ENCODE results near the gene CNTNAP2.

Gene CNTNAP2

DNA sequence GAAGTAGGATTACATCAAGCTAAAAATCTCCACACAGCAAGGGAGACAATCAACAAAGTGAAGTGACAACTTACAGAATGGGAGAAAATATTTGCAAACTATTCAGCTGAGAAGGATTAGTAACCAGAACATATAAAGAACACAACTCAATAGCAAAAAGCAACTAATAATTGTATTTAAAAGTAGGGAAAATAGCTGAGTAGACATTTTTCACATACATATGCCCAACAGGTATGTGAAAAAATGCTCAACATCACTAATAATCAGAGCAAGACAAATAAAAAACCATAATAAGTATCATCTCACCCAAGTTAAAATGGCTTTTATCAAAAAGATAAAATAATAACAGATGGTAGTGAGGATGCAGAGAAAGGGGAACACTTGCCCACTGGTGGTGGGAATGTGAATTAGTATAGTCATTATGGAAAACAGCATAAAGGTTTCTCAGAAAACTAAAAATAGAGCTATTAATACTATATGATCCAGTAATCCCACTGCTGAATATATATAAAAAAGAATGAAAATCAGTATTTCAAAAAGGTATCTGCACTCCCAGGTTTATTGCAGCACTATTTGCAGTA is 1689.5 kb downstream of the CNTNAP2 start:
- DNase-seq: no peak

DNA sequence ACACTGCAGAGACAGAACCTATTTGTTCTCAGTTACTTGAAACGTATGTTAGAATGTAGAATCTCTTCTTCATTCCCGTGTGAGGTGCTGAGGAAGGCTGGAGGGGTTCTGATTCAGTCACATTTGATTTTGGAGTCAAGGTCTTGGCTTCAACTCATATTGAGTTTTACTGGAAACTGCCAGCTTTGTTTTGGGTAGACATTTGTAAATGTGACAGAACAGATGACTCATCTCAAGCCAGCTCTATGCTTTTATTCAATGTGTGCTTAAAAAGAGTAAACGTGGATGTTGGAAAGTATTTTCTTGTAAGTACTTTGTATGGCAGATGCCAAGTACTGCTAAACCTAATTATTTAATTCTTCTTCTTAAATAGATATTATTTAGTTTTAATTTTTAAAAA is 1693.2 kb downstream of the CNTNAP2 start:
- no peak for DNase-seq

DNA sequence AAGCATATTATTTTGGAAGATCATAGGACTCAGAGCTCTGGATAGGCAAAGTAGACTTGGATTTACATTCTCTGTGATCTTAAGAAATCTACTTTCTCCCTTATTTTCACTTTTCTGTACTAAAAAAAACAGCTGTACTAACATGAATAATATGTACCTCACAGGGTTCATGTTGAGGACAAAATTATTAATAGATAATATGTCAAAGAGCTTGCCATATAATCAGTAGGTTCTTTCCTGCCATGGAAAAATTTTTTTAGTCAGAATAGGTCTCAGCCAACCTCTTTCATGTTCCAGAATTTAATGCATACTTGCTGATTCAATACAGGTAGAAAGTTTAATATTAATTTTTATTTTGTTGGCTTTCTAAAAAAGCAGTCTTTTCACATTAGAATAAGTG is 1693.7 kb downstream of the CNTNAP2 start:
- no peak for DNase-seq

DNA sequence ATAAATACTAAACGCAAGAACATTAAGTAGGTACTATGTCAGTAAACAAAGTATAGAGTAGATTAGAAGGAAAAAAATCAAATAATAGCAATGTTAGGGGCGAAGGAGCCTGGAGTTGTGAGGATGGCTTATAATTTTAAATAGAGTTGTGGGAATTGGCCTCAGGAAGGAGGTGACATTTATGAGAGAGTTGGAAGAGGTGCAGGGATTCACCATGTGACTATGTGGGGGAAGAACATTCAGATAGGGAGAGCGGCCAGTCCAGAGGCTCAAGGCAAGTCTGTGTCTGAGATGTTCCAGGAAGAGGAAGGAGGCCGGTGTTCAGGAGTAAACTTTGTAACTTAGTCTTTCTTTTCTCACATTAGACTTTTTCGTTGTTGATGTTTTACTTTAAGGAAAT is 1695.3 kb downstream of the CNTNAP2 start:
- DNase-seq: no peak

DNA sequence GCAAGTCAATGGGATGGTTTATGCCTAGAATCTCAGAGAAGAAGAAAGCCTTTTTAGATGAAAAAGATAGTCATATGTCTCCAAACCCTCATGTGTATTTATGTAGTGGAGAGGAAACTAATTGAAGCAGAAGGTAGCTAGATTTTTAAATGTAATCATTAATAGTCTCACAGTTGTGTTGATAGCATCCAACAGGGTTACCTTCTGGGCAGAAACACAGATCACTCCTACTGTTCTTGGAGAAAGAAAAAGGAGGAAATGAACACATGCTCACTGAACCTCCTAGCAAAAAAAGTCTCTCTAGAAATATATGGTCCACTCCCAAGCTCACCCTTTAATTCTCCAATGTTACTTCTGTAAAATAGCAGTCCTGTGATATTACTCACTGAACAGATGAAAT is 1696.7 kb downstream of the CNTNAP2 start:
- no peak for DNase-seq

DNA sequence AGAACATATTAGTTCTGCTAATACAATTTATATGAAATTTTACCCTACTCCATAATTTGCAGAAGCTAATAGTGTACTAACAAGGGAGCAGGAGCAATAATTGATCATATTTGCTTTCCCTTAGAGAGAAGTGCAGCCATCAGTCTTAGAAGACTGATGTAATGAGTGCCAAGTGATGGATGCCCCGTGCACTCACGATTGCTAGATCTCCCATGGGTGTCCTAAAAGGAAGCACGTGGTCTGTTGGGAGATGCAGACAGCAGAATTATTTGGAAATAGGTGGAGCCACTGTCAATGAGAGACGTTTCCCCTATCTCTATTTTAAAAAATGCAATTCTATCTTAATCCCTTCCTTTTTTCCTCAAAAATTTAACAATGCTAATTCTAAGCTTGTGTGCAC is 1701.7 kb downstream of the CNTNAP2 start:
- no peak for DNase-seq

DNA sequence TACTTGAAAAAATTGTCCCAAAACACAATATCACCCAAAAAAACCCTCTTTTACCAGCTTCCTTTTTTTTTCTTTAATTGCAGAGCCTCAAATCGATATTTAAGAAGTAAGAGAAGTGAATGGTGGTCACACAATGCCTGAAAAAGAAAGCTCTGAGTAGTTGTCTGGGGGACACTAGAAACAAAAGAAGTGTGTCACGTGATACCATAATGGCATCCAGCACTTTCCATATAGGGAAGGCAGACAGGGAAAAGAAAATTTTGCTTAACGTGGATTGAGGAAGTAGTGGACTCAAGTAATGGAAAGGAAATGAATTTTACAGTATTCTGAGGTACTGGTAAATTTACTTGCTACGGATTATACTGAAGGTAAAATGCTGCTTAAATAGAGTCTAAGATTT is 1708.1 kb downstream of the CNTNAP2 start:
- DNase-seq: no peak

DNA sequence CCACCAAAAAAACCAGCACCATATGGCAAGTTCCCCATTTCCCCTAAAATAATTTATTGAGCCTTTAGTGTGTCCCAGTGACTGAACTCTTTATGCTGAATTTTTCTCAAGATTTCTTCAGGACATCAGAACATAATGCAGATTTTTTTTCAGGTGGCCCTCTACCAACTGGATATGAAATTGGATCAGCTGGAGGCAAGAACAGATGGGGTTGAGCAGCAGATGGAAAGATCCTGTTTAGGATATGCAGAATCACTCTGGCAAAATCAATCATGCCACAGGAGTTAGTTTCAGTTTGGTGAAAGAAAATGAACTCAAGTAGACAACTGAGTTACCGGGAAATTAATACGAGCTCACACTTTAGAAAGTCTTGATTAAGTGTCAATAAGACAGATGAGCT is 1712.4 kb downstream of the CNTNAP2 start:
- DNase-seq: no peak

DNA sequence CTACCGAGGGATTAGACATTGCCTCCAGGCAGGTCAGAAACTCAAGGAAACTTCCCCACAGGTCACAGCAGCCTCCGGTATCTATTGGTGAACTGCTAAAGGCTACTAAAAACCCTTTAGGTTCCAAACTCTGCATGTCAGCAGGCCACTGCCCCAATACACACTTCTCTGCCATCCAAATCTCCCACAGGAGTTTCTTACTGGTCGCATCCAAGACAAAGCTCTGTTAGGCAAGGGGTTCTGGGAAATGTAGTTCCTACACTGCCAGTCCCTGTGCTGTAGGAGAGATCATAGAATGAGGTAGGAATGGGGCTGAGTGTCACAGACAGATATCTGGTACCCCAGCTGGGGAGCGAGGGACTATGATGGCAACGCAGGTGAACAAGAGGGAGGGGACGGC is 1717.0 kb downstream of the CNTNAP2 start:
- DNase-seq: no peak

DNA sequence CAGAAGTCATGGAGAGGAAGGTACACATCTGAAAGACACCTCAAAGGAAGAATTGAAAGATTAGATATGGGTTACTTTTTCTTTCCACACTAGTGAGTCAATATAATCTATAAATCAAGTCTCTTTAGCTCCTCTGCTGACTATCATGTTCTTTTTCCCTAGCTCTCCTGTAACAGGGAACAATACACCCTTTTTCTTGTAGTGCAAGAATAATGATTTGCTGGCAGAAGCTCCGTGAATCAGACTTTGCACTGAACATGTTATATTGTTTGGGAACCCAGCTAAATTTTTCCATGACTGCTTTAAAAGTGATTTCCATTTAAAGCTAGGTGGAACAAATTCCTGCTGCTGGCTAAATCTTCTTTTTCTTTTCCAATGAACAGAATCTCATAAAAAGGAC is 1717.4 kb downstream of the CNTNAP2 start:
- DNase-seq: no peak

DNA sequence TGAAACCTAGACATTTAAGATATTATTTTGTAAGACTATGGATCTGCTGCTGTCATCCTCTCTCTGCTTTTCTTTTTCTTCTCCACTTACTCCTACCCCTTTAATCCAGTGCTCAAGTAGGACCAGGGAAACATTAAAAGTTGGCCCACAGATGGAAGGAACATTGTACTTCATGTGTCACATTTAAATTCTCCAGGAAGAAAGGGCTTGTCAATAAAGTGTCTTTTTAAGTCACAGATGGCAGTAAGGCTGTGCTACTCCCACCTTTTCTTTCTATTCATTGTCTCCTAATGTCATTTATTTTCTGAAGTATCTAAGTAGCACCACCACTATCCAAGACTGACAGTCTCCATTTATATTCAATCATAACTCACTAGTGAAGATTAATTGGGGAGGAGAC is 1736.2 kb downstream of the CNTNAP2 start:
- no peak for DNase-seq

DNA sequence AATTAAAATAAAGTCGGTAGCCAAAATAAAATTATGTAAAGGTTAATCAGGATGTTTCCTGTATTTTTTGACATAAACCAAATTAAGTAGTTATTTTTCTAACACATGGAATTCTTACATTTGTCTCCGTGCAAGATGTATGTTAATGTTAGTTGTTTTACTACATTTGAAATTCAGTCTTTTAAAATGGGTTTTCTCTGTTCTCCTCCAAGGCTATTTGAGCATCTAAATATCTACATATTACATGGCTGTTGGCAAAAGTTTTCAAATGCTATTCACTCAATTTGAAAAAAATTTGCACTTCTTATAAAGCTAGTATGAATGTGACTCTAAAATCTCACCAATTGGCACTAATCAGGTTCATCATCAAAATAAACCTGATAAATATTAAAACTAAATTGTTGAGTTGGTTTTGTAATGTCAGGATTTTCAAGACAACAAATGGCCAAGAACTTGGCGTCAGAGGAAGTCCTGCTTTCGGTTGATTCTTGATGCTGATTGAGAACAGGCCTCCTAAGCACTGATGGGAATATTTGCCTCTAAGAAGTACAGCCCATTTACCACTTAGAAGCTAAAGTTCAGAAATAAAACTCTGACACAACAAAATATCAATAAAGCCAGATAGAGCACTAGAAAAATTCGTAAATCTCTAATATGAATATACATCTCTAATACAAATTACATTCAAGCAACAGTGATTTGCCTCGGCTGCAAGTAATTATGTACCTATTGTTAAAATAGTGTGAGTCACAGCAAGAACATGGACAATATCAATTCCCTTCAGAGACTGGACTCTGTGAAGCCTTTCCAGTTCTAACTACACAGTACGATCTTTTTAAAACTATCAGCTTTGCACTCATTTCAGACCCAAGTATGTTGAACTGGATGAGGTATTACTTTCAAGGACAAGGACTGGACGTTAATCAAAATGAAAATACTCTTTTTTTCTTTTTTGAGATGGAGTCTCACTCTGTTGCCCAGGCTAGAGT is 1740.8 kb downstream of the CNTNAP2 start:
- no peak for DNase-seq

DNA sequence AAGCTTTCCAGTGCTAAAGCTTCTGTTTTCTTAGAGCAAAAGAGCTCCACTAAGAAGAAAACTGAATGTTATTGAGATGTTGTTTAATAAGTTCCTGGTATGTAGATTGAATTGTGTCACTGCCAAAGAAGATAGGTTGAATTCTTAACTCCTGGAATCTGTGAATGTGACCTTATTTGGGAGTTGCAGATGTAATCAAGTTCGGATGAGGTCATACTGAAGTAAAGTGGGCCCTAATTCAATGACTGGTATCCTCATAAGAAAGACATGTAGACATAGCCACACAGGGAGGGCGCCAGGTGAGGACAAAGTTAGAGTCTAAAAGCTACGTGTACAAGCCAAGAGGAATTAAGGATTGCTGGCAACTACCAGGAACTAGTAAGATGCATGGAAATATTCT is 1741.8 kb downstream of the CNTNAP2 start:
- DNase-seq: no peak

DNA sequence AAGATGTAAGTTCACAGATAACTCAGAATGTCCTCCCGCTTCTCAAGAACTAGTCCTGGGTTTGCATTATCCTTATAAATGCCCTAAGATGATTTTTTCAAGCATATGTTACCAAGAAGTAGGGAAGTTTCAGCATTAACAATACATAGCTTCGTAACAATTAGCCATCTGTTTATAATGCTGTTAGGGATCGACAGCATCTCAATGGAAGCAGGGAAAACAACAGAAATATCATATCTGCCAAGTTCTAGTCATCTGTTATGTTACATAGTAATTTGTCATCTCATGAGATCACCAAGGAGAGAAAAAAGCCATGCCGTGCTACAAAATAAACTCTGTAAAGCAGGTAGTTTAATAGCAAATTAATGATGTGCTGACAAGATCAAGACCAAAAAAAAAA is 1742.4 kb downstream of the CNTNAP2 start:
- DNase-seq: no peak

DNA sequence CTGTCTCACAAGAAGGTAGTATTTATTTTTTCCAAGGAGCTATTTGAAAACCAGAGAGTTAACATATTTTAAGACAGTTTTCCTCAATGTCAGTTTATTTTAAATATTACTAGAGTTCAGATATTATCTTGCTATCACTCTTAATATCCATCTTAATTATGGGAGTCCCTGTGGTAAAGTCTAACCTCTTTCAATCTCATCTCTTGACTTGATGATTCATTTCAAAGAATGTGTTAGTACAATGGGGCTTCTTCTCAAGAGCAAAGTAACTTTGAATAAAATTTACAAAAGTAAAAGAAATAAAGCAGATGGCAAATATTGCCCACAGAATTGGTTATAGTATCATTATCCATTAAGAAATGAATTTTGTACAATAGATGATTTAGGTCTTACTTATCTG is 1742.9 kb downstream of the CNTNAP2 start:
- no peak for DNase-seq

DNA sequence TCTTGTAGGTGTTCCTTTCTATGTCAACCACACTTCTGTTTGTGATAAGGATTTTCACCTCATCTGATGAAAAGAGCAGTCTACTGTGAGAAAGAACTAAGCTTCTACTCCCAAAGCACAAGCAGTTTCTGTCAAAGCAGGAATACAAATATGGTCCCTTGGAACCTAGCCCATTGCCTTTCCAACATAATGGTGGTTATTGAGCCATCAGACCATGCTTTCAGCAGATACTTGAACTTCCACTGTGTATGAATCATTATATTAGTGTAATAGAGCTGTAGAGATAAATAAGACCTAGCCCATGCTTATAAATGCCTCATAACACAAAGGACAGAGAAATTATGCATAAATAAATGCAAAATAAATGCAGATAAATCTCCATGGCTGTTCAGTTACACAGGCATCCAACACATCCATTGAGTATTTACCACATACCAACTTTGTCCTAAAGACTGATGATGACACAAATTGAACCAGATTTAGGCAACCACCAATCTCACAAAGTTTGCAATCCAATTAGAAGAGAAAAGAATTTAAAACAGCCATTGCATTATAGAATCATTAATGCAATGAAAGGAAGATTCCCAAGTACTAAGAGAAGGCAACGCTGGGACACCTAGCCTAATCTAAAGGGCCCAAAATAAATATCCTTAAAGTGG is 1744.6 kb downstream of the CNTNAP2 start:
- DNase-seq: no peak

DNA sequence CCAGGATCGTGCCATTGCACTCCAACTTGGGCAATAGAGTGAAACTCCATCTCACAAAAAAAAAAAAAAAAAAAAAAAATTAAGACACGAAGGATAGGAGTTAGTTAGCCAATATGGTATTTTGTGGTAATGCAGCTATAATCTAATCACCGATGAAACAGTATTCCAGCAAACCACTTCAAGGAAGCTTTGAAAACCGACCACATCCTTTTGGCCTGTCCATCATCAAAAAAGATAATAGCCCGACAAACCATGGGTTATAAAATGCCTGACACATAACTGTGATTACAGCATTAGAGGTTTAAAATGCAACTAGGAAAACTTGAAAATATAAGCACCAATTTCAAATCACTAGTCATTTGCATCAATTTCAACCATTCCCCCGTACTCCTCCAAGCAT is 1745.3 kb downstream of the CNTNAP2 start:
- no peak for DNase-seq

DNA sequence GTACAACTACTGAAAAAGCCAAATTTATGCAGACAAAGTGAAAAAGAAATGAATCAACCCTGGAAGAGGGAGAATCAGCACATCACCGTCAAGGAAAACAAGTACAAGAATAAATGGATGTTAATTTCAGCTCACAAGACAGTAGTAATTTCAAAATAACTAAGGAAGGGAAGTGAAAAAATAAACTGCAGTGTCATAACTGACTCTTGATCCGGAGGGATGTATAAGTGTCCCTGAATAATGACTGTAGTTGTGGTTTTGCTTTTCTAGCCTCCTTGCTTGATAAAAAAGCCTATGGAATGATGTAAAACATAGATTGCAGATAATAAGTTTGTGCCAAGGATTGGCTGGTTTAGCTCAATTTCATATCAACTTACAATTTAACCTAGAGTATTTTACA is 1752.9 kb downstream of the CNTNAP2 start:
- no peak for DNase-seq

DNA sequence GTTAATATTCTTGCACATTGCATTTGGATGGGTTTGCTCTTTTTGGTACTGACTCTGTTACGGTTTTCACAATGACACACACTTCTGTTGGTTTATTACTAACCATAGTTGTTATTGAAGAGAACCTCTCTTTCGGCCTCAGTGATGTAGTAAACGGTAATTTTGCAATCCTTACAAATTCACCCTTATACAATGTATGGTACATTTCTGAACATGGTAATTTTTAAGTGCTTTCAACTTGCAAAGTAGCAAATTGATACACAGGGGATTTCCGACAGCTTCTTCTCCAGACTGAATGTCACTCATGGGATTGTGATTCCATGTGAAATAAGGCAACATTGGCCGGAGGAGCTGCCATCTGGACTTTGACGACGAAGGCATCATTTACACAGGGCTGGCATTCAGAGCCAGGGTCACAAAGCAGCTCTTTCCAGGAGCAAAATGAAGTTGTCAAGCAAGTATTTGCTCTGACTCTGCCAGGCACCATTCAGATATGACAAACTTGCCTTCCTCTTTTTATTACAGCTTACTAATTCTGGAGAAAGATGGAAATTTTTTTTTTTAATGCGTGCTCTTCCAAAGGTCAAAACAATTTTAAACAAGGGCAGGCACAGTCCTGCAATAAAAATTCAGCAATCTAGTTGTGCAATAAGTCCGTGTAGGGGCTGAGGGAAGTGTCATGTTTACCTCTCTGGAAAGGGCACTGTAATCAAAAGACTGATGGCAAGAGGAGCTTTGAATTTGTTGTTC is 1762.5 kb downstream of the CNTNAP2 start:
- DNase-seq: no peak

DNA sequence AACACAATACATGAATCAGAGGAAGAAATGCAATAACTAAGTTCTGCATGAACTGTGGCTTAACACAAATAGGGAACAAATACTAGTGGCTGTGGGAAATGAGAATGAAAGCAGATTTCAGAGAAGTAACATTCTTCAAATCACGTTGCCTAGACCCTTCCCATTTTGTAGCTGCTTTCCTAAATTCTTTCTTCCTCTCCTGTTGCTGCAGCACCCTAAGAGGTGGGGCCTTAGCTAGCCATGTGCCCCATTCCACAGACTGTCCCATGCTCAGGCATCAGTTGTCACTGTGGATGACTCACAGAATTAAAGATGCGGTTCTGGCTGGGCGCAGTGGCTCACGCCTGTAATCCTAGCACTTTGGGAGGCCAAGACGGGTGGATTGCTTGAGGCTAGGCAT is 1769.3 kb downstream of the CNTNAP2 start:
- DNase-seq: no peak

DNA sequence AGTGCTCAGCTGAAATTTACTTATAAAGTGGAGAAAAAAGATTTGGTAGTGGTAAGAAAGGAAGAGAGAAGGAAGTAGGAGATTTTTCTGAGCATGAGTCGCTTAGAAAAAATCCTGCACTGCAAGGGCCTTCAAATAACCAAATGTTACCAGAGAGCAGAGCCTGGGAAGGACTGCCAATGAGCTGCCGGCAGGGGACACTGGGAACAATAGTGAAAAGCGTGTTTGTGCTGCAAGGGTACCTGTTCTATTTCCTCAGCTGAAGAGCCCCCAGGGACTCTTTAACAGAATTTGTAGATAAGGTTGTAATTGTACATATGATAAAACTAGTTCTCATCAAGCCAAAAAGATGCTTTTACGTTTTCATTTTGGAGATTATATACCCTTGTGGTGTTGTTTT is 1777.7 kb downstream of the CNTNAP2 start:
- DNase-seq: no peak

DNA sequence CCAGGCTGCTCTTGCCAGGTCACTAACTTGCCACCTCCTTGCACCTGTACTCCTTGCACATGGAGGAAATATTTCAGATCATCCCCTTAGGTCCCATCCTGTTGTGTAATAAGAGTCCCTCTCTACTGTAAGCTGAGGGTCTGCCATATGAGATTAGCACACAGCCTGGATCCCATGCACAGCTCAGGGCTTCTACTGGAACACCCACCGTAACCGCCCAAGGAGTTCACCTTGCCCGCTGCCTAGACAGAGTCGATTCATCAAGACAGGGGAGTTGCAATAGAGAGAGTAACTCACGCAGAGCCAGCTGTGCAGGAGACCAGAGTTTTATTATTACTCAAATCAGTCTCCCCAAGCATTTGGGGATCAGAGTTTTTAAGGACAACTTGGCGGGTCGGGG is 1779.5 kb downstream of the CNTNAP2 start:
- no peak for DNase-seq

DNA sequence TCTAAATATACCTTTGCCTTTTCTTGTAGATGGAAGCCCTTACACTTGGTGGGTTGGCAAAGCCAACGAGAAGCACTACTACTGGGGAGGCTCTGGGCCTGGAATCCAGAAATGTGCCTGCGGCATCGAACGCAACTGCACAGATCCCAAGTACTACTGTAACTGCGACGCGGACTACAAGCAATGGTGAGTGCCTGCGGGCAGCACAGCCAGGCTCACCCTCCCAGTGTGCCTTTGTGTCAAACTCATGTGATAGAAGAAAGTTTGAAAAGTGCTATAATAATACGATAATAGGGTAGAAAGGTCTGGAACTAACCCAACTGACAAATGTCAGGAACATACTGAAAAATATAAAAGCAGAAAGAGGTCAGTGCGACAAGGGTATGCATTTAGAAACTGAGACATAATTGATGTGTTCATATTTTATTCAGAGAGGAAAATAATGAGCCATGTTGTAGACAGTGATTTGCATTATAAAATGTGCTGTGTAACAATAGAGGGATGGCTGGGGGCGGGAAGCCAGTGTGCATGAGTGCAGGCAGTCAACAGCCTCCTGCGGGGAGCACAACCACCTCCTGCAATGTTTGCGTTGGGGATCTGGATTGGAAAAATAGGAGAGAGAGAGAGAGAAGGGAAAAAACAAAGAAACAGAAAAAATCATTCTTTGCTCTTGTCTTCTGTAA is 1787.1 kb downstream of the CNTNAP2 start:
- DNase-seq: no peak

All from effector CD8-positive, alpha-beta T cell (primary cell).